Kidney epithelial cell (primary cell): Measurements from ENCODE around the gene NXPH4. TPM values are rescaled to one million over a fixed set of nuclear protein-coding genes. Genes with fewer than 3 reads are reported as not detected.

Experiments used
- DNase-seq: peaks from one replicate; pipeline ENCODE4 v3.0.0-alpha.2; 2010; ENCODE audit warnings: low read depth
- H3K27me3 ChIP-seq: 2 replicates; pipeline ENCODE4 v1.6.0; 2011; ENCODE audit warnings: low read length; ENCODE audit not compliant: control insufficient read depth, insufficient read depth
- H3K36me3 ChIP-seq: 2 replicates; pipeline ENCODE4 v1.5.1; 2011; ENCODE audit warnings: low read length; ENCODE audit not compliant: control insufficient read depth, insufficient read depth
- H3K4me3 ChIP-seq: 2 replicates; pipeline ENCODE4 v1.5.1; 2011; ENCODE audit warnings: low read depth, mild to moderate bottlenecking, control low read depth, low read length
- CTCF ChIP-seq: IDR thresholded peaks from 2 replicates; pipeline ENCODE4 v1.5.1; 2011; ENCODE audit warnings: mild to moderate bottlenecking, moderate library complexity, low read length, control low read depth, inconsistent platforms; ENCODE audit not compliant: insufficient read depth, poor library complexity, severe bottlenecking
- total RNA-seq: library from RNA; depleted of rRNA; stranded (reverse); fragments of >200 nt; gene quantifications from 2 replicates; pipeline ENCODE4 v1.2.3, GENCODE V29; 2015

Gene NXPH4
- total RNA-seq, 1 donor from 2014 or later: 5.9 TPM

GRCh38 chr12:57258977-57259970, 42.7 kb downstream of the NXPH4 start:
- H3K27me3 ChIP-seq: no peaks in the 10 kb centered on the region
- no peak overlapping the region for H3K4me3 ChIP-seq
- TF ChIP-seq CTCF: no peak
- H3K36me3 ChIP-seq: peaks cover 1% of the 10 kb centered on the region
- no peak for DNase-seq

GRCh38 chr12:57260366-57260765, 43.8 kb downstream of the NXPH4 start:
- Histone ChIP-seq H3K27me3 (no peaks in the 10 kb centered on the region), H3K4me3 (no peak overlapping the region), H3K36me3 (peaks cover 1% of the 10 kb centered on the region)
- no peak for TF ChIP-seq CTCF
- no peak for DNase-seq

DNA sequence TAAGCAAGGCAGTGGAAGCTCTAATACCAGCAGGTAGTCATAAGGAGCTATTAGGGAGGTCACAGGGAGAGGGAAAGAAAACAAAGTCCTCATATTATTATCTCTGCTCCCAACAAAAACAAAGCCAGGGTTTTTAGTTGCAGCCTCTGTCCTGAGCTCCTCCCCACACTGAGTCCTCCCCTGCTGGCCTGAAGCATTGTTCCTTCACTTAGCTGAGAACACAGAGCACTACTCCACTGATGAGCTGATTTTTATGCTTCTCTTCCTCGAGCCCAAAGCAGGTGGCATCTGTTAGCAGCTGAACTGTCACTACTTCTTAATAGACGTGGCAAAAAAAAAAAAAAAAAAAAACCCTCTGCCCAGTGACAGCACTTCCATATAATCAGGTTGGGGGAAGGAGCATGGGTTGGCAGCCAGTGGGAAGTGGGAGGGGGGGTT, 44.9 kb downstream of the NXPH4 start:
- H3K4me3 ChIP-seq: no peak overlapping the region
- TF ChIP-seq CTCF: no peak
- H3K36me3 ChIP-seq: peaks cover 1% of the 10 kb centered on the region
- no peaks in the 10 kb centered on the region for H3K27me3 ChIP-seq
- DNase-seq: no peak

- peaks cover 1% of the 10 kb centered on the region for H3K36me3 ChIP-seq
- no peak for DNase-seq
- no peak overlapping the region for H3K4me3 ChIP-seq
- TF ChIP-seq CTCF: no peak
- no peaks in the 10 kb centered on the region for H3K27me3 ChIP-seq
These were observed 45.7 kb downstream of the NXPH4 start for GRCh38 chr12:57262126-57262822.

DNA sequence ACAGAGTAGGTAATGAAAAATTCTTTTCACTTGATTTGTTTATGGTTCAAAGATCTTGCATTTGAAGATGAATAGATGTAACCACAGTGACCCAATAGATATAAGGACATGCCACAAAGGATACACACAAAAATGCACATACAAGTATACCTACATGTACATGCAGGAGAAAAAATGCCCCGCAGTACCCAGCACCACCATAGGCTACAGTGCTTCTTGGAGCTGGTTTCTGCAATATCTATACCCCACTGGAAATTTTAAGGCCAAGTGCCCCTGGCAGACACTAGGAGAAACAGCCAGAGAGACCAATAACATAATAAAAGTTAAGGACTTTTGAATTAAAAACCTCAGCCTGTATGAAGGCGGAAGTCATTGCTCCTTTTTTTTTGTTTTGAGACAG, 46.5 kb downstream of the NXPH4 start:
- Histone ChIP-seq H3K27me3 (no peaks in the 10 kb centered on the region), H3K4me3 (no peak overlapping the region), H3K36me3 (peaks cover 1% of the 10 kb centered on the region)
- TF ChIP-seq CTCF: no peak
- no peak for DNase-seq
